Tibial nerve (tissue), 3 donors: ENCODE results near the gene COQ4.

ENCODE experiments used
- POLR2A ChIP-seq, 2 donors: fragments of 450-650 bp; IDR thresholded peaks; one replicate each; pipeline ENCODE4 v1.6.1; 2017; ENCODE audit warnings: antibody characterized with exemption in 2 of 2, mild to moderate bottlenecking in 2 of 2, moderate library complexity in 2 of 2
- TF ChIP-seq, protein P1 (sequence below), 5 experiments: fragments of 200-600 bp in 3 of 5; fragments of 450-650 bp in 2 of 5; sonication (generic) in 3 of 5; IDR thresholded peaks; one replicate each; pipeline ENCODE4 v1.5.1; 2016 to 2019; ENCODE audit warnings: antibody characterized with exemption in 5 of 5, mild to moderate bottlenecking in 3 of 5, moderate library complexity in 2 of 5

DNA sequence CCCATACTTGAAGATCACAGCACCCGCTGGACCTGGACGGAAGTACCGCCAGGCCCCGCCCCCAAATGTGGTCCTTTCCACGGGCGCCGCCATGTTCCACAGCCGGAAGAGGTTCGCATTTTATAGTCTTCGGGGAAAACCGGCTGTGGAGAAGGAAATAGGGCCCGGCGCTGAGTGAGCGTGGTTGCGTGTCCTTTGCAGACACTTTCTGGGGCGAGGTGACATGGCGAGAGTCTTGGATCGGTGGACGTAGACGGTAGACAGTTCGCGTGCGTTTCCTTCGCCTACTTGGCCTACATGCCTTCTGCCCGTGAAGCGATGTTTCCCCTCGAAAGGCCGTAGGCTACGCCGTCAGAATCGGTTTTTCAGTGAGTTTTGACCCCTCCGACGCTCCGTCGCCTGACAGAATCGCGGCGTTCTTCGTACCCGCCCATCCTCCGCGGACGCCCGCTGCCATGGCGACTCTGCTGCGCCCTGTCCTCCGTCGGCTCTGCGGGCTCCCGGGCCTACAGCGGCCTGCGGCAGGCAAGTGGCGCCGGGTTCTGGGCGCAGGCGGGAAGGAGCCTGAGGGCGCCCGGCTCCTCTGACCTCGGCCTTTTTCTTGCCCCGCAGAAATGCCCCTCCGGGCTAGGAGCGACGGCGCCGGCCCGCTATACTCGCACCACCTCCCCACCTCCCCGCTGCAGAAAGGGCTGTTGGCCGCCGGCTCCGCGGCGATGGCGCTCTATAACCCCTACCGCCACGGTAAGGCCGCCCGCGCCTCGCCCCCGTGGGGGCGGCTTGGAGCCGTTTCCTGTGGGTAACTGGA lies at the start of gene COQ4, which contains the start of gene TRUB2:
- TF ChIP-seq, protein P1, sequence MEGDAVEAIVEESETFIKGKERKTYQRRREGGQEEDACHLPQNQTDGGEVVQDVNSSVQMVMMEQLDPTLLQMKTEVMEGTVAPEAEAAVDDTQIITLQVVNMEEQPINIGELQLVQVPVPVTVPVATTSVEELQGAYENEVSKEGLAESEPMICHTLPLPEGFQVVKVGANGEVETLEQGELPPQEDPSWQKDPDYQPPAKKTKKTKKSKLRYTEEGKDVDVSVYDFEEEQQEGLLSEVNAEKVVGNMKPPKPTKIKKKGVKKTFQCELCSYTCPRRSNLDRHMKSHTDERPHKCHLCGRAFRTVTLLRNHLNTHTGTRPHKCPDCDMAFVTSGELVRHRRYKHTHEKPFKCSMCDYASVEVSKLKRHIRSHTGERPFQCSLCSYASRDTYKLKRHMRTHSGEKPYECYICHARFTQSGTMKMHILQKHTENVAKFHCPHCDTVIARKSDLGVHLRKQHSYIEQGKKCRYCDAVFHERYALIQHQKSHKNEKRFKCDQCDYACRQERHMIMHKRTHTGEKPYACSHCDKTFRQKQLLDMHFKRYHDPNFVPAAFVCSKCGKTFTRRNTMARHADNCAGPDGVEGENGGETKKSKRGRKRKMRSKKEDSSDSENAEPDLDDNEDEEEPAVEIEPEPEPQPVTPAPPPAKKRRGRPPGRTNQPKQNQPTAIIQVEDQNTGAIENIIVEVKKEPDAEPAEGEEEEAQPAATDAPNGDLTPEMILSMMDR (IDR thresholded peaks at IDR 0.05): peak in 2 of 5 experiments; percentile 29 to 61
- TF ChIP-seq POLR2A (IDR thresholded peaks at IDR 0.05): peak in 1 of 2 donors; percentile 42
